Stimulated activated CD8-positive, alpha-beta memory T cell treated with anti-CD3 and anti-CD28 coated beads, Interleukin-4, amount 100 ng/mL, for 24 hours (primary cell): ENCODE results near the gene COL26A1.
A peak's percentile ranks its signal among the peaks of the same experiment; 100 is the strongest.
"Not testable (repeated sequence)": the region's sequence is repeated elsewhere in the genome, so short reads cannot be mapped to it uniquely, and the experiment has no call there.

ENCODE experiments used
- DNase-seq: peaks from one replicate; pipeline ENCODE4 v3.0.0-alpha.2; 2020; ENCODE audit warnings: low read depth

Gene COL26A1

DNA sequence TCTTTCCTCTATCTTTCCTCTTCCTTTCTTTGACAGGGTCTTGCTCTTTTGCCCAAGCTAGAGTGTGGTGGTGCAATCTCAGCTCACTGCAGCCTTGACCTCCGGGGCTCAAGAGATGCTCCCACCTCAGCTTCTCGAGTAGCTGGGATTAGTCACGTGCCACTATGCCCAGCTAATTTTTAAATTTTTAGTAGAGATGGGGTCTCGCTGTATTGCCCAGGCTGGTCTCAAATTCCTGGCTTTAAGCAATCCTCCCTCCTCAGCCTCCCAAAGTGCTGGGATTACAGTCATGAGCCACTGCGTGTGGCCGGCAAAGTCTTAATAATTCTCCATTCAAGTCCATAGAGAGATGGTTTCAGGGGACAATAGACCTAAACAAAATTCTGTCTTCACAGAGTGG, 40.2 kb downstream of the COL26A1 start:
- no peak for DNase-seq

DNA sequence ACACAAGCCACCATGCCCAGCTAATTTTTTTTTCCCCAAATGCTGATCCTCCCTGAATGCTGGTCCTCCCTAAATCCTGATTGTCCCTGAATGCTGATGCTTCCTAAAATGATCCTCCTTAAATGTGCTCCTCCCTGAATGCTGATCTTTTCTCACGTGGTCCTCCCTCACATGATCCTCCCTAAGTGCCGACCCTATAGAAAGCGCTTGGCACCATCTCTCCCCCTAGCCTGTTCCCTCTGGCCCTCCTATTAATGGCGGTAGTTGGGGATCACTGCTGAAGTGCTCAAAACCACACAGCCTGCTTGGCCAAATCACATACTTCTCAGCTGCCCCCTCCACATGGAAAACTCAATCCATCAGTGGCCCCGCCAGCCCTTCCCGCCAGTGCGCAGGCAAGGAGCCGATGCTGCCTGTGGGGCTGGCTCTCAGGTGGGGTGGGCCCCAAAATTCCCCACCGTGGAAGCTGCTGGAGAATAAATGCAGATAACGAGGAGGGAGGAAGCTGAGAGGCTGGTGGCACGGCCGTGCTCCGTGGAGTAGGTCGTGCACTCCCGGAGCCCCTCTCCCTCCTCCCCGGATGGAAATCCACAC, 42.9 kb downstream of the COL26A1 start:
- no peak for DNase-seq

GRCh38 chr7:101410743-101411507, 48.2 kb downstream of the COL26A1 start:
- peak; percentile 19 for DNase-seq

DNA sequence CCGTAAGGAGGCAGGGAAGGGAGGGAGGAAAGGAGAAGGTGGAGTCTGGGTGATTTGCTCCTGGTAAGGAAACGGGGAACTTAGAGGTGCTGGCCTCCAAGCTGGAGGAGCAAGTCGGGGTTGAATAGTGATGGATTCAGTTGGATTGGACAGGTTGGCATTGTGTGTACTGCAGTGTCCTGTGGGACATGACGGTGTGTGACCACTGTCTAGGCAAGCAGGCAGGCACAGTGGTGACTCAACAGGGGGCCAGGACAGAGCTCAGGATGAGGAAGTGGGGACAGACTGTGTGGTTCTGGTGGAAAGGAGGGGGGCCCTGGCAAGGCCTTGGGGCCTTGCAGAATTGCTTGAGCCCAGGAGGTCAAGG, 48.8 kb downstream of the COL26A1 start:
- DNase-seq = no peak

- no peak for DNase-seq
These were observed 50.3 kb downstream of the COL26A1 start for GRCh38 chr7:101412976-101413375.

DNA sequence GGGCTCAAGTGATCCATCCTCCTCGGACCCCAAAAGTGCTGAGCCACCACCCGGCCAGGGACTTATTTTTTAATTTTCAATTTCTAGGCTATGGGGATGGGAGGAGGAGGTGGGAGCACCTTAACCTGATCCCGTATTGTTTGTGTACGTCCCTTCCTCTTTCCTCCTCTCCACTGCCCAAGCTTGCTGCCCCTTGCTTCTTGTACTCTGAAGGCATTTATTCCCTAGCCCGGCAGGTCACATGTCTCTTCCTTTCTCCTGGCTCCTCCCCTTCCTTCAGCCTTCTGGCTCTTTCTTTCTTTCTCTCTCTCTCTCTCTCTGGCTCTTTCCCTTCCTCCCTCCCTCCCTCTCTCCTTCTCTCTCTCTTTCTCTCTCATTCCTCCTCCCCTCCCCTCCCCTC, 56.0 kb downstream of the COL26A1 start:
- no peak for DNase-seq

GRCh38 chr7:101419831-101420230, 57.2 kb downstream of the COL26A1 start:
- no peak for DNase-seq

GRCh38 chr7:101420436-101420835, 57.8 kb downstream of the COL26A1 start:
- no peak for DNase-seq

DNA sequence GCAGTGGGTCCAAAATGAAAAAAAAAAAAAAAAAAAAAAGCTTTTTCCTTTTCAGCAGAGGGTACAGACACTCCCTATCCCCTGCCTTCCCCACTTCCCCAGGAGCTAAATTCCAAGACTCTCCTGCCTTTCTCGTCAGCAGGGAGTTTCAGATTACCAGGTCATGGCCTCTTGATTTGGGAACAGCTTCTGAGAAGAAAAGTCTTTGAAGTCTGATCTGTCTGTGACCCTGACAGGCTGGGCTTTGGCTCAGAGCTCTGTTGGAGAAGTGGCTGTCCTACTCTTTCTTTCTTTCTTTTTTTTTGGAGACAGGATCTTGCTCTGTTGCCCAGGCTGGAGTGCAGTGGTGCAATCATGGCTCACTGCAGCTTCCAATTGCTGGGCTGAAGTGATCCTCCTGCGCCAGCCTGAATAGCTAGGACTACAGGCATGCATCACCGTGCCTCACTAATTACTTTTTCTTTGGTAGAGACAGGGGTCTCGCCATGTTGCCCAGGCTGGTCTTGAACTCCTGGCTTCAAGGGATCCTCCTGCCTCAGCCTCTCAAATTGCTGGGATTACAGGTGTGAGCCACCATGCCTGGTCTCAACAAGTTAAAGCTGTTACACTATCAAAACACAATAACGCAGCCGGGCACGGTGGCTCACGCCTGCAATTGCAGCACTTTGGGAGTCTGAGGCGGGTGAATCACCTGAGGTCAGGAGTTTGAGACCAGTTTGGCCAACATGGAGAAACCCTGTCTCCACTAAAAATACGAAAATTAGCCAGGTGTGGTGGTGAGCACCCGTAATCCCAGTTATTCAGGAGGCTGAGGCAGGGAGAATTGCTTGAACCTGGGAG, 59.9 kb downstream of the COL26A1 start:
- no peak for DNase-seq

DNA sequence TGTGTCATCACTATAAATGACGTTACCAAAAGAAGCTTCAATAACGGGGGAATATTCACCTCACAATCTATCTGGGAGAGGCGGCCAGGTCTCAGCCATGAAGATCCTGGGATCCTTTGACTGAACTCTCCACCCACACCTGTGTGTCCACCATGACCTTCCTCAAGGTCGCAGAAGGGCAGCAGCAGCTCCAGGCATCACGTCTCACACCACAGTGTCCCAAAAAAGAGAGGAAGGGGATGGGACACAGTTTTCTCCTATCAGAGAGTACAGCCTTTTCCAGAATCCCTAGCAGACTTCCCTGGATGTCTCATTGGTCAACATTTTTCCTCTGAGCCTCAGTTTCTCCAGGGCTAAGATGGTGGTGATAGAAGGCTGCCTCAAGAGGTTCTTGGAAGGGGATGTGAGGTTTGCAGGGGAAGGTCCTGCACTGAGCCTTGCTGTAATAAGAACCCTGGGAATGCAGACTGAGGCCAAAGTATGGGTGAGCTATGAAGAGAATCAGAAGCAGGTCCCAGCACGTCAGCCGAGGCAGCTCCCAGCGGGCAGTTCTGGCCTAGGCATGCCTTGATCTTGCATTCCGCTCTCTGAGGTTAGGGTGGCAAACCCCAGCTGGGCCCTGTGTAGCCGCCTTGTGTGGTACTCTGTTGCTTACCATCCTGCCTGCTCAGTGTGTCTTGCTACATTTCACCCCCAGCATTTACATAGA, 63.8 kb downstream of the COL26A1 start:
- no peak for DNase-seq

DNA sequence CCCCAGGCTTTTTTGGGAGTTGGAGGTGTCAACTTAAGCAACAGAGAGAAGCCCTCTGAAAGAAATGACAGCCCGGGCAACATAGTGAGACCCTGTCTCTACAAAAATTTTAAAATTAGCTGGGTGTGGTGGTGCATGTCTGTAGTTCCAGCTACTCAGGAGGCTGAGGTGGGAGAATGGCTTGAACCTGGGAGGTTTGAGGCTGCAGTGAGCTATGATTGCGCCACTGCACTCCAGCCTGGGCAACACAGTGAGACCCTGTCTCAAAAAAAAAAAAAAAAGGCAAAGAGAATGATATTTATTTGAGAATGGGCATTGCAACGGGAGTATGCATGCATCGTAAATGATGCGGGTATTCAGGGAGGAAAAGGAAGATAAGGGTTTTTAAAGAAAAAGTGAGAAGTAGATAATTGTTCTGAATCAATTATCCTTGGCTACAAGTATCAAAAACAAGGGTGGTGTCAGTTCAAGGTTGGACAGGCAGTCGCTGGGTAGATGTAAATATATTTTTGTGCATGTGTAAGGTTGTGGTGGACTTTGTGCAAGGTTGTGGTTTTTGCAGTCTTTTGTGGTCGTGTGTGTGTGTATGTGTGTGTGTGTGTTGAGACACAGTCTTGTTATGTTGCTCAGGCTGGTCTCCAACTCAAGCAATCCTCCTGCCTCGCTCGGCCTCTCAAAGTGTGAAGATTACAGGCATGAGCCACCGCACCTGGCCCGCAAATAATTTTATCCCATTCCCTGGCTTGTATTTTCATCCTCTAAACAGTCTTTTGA, 65.6 kb downstream of the COL26A1 start:
- no peak for DNase-seq

- no peak for DNase-seq
These were observed 69.6 kb downstream of the COL26A1 start for GRCh38 chr7:101432316-101432715.

GRCh38 chr7:101433688-101434087, 71.0 kb downstream of the COL26A1 start:
- DNase-seq = no peak

DNA sequence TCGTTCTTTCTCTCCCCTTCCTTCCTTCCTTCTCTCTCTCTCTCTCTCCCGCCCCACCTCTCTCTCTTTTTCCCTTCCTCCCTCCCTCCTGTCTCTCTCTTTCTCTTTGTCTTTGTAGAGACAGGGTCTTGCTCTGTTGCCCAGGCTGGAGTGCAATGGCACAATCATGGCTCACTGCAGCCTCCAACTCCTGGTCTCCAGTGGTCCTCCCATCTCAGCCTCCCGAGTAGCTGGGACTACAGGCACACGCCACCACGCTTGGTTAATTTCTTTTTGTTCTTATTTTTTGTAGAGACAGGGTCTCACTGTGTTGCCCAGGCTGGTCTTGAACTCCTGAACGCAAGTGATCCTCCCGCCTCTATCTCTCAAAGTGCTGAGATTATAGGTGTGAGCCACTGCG, 71.5 kb downstream of the COL26A1 start:
- DNase-seq = not testable (repeated sequence)

GRCh38 chr7:101435461-101436220, 73.0 kb downstream of the COL26A1 start:
- DNase-seq = no peak

- no peak for DNase-seq
These were observed 73.6 kb downstream of the COL26A1 start for GRCh38 chr7:101436221-101436735.

DNA sequence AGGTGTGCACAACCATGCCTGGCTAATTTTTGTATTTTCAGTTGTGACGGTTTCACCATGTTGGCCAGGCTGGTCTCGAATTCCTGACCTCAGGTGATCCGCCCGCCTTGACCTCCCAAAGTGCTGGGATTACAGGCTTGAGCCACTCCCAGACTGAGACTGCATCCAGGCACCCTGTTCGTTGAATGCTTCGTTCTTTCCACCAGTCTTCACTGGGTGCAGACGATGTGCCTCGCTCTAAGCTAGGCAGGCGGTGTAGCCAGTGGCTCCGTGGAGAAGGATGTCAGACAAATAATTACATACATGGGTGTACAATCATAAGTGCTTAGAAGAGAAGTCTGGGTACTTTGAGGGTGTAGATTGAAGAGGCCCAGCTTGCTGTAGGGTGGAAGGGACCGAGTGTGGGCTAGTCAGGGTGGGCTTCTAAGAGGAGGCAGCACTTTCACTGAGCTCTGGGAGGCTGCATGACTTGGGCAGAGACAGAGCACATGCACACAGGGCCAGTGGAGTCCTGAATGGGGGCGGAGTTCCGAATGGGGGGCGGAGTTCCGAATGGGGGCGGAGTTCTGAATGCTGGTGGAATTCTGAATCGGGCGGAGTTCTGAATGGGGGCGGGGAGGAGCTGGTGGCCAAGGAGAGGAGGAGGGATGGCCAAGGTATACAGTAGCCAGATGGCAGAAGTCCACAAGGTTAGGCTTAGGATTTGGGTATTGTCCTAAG, 74.3 kb downstream of the COL26A1 start:
- DNase-seq = no peak

DNA sequence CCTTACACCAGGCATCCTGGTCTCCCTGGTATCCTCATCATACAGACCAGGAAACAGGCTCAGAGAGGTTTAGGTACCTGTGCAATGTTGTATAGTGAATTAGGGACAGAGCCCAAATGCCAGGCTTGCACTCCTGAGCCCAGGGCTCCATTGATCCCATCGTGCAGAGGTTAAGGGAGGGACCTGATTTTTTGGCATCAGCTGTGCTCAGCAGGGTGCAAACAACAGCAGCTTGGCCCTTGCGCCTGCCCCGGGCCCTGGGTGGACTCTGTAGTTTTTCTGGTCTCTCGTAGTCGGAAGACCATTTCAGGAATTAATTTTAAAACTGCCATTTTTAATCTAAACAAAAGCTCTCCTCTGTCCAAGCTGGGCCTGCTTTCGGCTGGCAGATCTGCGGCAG, 79.2 kb downstream of the COL26A1 start:
- DNase-seq = no peak

- no peak for DNase-seq
These were observed 79.9 kb downstream of the COL26A1 start for GRCh38 chr7:101442426-101443070.
